ENCODE results near the gene RPL21.
"Not testable (repeated sequence)": the region's sequence is repeated elsewhere in the genome, so short reads cannot be mapped to it uniquely, and the experiment has no call there.

RPL21 gene

DNA sequence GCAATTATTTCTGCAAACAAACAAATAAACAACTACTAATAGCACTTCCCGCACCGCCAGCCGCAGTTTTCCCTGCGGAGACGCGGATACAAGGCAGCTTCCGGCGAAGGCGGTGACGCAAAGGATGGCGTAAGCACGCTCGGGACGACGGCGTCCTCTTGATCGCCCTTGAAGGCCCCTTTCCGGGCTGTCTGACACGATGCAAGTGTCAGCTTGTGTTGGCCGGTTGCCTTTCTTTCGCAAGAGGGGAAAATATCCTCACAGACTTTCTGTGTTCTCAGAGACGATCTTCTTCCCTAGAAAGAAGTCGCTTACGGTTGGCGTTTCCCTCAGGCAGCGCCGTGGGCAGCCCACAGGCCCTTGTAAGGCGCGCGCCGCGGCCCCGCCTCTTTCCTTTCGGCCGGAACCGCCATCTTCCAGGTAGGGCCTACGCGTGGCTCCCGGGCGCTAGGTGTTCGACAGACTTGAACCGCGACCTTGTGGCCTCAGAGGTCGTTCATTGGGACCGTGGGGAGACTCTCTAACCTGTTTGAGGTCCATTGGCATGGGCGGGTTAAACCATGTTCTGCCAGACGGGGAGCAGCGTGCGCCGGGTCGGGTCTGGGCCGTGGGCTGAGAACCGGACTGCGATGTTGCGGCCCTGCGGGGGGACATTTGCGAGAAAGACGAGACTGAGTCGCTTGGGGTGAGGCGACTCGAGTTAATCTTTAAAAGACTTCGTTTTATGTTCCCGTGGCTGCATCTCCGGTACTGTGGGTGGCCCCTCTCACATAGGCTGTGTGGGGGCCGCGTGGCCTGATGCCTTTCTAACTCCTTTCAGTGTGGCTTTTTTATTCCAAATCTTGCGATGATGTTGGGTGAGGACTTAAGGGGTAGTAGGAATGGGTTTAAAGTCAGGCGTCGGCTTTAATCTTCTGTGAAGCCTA, at the start of gene RPL21:
Gene RPL21, plus strand, starts transcription at position 393 of the 926 bp plus-strand sequence. CDS start 2,219 bp downstream, outside the sequence.
- peak within 1 kb of the TSS; percentile 99 for H3K9ac ChIP-seq
- TF ChIP-seq Cebpa-rat (IDR thresholded peaks at IDR 0.05) = peak; percentile 74
- no peaks in the 10 kb centered on the region for H3K9me3 ChIP-seq
- H3K27me3 ChIP-seq = no peaks in the 10 kb centered on the region
- H3K27ac ChIP-seq = peak within 1 kb of the TSS; percentile 99
- peaks cover 24% of the 10 kb centered on the region for H3K4me1 ChIP-seq
- H3K36me3 ChIP-seq = peaks cover 30% of the 10 kb centered on the region
- H4K20me1 ChIP-seq = peaks cover 43% of the 10 kb centered on the region
- H3K4me2 ChIP-seq = peak within 1 kb of the TSS; percentile 90
- H3K4me3 ChIP-seq = peak within 1 kb of the TSS; percentile 93

- H3K4me1 ChIP-seq = no peaks in the 10 kb centered on the region
- no peak overlapping the region for H3K27ac ChIP-seq
- no peak for TF ChIP-seq Cebpa-rat (IDR thresholded peaks at IDR 0.05)
- H4K20me1 ChIP-seq = no peaks in the 10 kb centered on the region
- H3K4me3 ChIP-seq = no peak overlapping the region
- no peaks in the 10 kb centered on the region for H3K27me3 ChIP-seq
- H3K9ac ChIP-seq = no peak overlapping the region
- no peaks in the 10 kb centered on the region for H3K9me3 ChIP-seq
- H3K4me2 ChIP-seq = no peak overlapping the region
- no peaks in the 10 kb centered on the region for H3K36me3 ChIP-seq
These were observed 49.7 kb upstream of the RPL21 start for GRCh38 chr13:27201661-27202060.

DNA sequence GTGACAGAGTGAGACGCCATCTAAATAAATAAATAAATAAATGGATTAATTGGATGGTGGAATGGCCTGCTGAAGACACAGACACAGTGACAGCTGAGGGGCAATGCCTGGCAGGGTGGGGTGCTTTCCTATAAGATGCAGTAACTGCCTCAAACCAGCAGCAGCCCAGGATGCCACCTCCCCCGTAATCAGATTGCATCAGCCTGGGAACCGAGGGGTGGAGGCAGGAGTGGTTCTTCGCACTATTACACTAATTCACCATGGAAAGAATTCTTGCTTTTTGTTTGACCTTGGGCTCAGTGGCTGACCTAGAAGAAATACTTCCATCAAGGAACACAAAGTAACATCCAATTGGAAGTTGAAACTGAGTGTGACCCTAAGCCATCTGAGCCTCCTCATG, 48.2 kb upstream of the RPL21 start:
- Histone ChIP-seq H3K27me3 (no peaks in the 10 kb centered on the region), H3K36me3 (no peaks in the 10 kb centered on the region), H3K9ac (no peak overlapping the region), H4K20me1 (no peaks in the 10 kb centered on the region), H3K4me2 (no peak overlapping the region), H3K4me3 (no peak overlapping the region), H3K27ac (no peak overlapping the region), H3K9me3 (no peaks in the 10 kb centered on the region), H3K4me1 (no peaks in the 10 kb centered on the region)
- TF ChIP-seq Cebpa-rat (IDR thresholded peaks at IDR 0.05) = no peak

- no peak overlapping the region for H3K27ac ChIP-seq
- no peaks in the 10 kb centered on the region for H3K36me3 ChIP-seq
- no peaks in the 10 kb centered on the region for H4K20me1 ChIP-seq
- no peaks in the 10 kb centered on the region for H3K9me3 ChIP-seq
- no peaks in the 10 kb centered on the region for H3K4me1 ChIP-seq
- TF ChIP-seq Cebpa-rat (IDR thresholded peaks at IDR 0.05) = no peak
- no peak overlapping the region for H3K4me3 ChIP-seq
- H3K4me2 ChIP-seq = no peak overlapping the region
- no peak overlapping the region for H3K9ac ChIP-seq
- no peaks in the 10 kb centered on the region for H3K27me3 ChIP-seq
These were observed 47.5 kb upstream of the RPL21 start for GRCh38 chr13:27203854-27204253.

DNA sequence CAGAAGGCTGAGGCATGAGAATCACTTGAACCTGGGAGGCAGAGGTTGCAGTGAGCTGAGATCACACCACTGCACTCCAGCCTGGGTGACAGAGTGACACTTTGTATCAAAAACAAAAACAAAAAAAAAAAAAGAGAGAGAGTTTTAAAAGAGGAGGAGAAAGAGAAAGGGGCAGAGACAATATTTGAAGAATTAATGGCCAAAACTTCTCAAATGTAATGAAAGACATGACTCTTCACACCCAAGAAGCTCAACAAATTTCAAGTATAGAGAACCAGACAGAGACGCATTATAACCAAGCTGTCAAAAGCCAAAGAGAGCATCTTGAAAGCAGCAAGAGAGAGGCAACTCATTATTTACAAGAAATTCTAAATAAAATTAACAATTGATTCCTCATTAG, 42.8 kb upstream of the RPL21 start:
- no peaks in the 10 kb centered on the region for H4K20me1 ChIP-seq
- no peak overlapping the region for H3K4me2 ChIP-seq
- no peak for TF ChIP-seq Cebpa-rat (IDR thresholded peaks at IDR 0.05)
- H3K27ac ChIP-seq = no peak overlapping the region
- no peaks in the 10 kb centered on the region for H3K27me3 ChIP-seq
- no peaks in the 10 kb centered on the region for H3K36me3 ChIP-seq
- H3K9ac ChIP-seq = no peak overlapping the region
- no peak overlapping the region for H3K4me3 ChIP-seq
- peaks cover 23% of the 10 kb centered on the region for H3K9me3 ChIP-seq
- no peaks in the 10 kb centered on the region for H3K4me1 ChIP-seq

DNA sequence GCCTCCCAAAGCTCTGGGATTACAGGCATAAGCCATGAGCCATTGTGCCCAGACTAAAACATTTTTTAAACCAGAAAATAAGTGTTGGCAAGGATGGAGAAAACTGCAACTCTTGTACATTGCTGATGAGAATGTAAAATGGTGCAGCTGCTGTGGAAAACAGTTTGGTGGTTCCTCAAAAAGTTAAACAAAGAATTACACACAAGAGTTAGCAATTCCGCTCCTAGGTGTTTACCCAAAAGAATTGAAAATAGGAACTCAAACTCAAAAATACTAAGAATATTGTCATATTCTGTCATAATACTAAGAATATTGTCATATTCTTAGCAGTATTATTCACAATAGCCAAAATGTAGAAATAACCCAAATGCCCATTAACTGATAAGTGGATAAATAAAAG, 40.1 kb upstream of the RPL21 start:
- Histone ChIP-seq H3K4me2 (no peak overlapping the region), H3K4me1 (no peaks in the 10 kb centered on the region), H3K27ac (no peak overlapping the region), H3K36me3 (no peaks in the 10 kb centered on the region), H3K27me3 (no peaks in the 10 kb centered on the region), H3K4me3 (no peak overlapping the region), H3K9me3 (peaks cover 23% of the 10 kb centered on the region), H4K20me1 (no peaks in the 10 kb centered on the region), H3K9ac (no peak overlapping the region)
- TF ChIP-seq Cebpa-rat (IDR thresholded peaks at IDR 0.05) = no peak

DNA sequence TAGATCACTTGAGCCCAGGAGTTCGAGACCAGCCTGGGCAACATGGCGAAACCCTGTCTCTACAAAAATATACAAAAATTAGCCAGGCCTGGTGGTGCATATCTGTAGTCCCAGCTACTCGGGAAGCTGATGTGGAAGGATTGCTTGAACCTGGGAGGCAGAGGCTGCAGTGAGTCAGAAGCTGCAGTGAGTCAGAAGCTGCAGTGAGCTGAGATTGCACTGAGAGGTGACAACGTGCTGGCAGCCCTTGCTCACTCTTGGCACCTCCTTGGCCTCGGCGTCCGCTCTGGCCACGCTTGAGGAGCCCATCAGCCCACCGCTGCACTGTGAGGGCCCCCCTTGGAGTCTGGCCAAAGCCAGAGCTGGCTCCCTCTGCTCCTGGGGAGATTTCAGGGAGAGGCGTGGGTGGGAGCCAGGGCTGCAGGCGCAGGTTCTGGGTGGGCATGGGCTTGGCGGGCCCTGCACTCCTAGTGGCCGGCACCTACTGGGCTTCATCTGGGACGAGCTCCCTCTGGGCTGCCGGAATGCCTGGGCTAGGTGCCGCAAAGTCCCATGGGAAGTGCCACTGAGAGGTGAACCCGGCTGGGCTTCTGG, 39.5 kb upstream of the RPL21 start:
- no peaks in the 10 kb centered on the region for H4K20me1 ChIP-seq
- H3K27me3 ChIP-seq = no peaks in the 10 kb centered on the region
- H3K4me2 ChIP-seq = no peak overlapping the region
- H3K4me3 ChIP-seq = no peak overlapping the region
- no peak overlapping the region for H3K9ac ChIP-seq
- peaks cover 23% of the 10 kb centered on the region for H3K9me3 ChIP-seq
- H3K36me3 ChIP-seq = no peaks in the 10 kb centered on the region
- H3K4me1 ChIP-seq = no peaks in the 10 kb centered on the region
- TF ChIP-seq Cebpa-rat (IDR thresholded peaks at IDR 0.05) = no peak
- H3K27ac ChIP-seq = no peak overlapping the region

DNA sequence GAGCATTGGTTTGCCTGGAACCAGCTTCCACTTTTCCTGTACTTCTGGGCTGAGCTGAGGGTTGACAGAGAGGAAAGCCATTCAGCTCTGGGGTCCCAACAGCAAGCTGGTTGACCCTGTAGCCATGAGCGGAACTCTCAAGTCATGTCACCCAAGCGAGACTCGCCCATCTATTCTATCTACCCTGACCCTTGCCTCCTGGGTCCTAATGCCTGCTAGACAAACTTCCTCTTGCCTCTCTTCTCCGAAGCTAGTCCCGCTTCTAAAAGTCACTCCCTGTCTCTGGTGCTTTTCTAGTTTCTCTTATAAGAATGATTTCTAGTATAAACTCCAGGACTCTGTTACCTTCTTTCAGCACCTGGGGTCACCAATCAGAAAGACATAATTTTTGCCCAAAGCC, 38.0 kb upstream of the RPL21 start:
- not testable (repeated sequence) for H4K20me1 ChIP-seq, H3K36me3 ChIP-seq, H3K27ac ChIP-seq, H3K4me2 ChIP-seq, H3K4me3 ChIP-seq, H3K4me1 ChIP-seq, H3K9ac ChIP-seq, H3K27me3 ChIP-seq
- peaks cover 23% of the 10 kb centered on the region for H3K9me3 ChIP-seq

DNA sequence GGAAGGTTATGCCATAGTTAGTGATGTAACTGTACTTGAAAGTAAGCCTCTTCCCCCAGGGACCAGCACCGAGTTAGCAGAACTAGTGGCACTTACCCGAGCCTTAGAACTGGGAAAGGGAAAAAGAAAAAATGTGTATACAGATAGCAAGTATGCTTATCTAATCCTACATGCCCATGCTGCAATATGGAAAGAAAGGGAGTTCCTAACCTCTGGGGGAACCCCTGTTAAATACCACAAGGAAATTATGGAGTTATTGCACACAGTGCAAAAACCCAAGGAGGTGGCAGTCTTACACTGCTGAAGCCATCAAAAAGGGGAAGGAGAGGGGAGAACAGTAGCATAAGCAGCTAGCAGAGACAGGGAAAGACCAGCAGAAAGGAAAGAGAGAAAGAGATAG, 33.6 kb upstream of the RPL21 start:
- H3K4me1 ChIP-seq, H3K4me2 ChIP-seq, H3K27me3 ChIP-seq, H3K4me3 ChIP-seq, H3K36me3 ChIP-seq, H4K20me1 ChIP-seq, H3K9ac ChIP-seq, H3K27ac ChIP-seq: not testable (repeated sequence)
- H3K9me3 ChIP-seq = peaks cover 17% of the 10 kb centered on the region

DNA sequence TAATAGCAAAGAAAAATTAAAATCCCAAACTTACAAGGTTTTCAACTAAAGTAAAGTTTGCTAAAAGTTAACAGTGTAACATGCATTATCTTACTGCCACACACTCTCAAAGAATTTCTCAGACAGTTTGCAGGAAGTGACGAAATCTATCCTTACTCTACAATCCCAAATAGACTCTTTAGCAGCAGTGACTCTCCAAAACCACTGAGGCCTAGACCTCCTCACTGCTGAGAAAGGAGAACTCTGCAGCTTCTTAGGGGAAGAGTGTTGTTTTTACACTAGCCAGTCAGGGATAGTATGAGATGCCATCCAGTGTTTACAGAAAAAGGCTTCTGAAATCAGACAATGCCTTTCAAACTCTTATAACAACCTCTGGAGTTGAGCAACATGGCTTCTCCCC, 32.5 kb upstream of the RPL21 start:
- H3K27me3 ChIP-seq, H3K36me3 ChIP-seq, H3K4me1 ChIP-seq, H3K27ac ChIP-seq, H3K4me2 ChIP-seq, H3K4me3 ChIP-seq, H3K9ac ChIP-seq, H4K20me1 ChIP-seq: not testable (repeated sequence)
- H3K9me3 ChIP-seq = peaks cover 15% of the 10 kb centered on the region

Data from BLaER1 (cell line).